Measurements from ENCODE around the gene PLXNA2. TPM values are rescaled to one million over a fixed set of nuclear protein-coding genes. Genes with fewer than 3 reads are reported as not detected.
A peak's percentile ranks its signal among the peaks of the same experiment; 100 is the strongest.

Gene PLXNA2
- total and polyA plus RNA-seq, 2 of the 13 experiments (the other 11 are each of a cell fraction or from before 2014, with no cell fraction given) = 1.1 to 2.1 TPM

DNA sequence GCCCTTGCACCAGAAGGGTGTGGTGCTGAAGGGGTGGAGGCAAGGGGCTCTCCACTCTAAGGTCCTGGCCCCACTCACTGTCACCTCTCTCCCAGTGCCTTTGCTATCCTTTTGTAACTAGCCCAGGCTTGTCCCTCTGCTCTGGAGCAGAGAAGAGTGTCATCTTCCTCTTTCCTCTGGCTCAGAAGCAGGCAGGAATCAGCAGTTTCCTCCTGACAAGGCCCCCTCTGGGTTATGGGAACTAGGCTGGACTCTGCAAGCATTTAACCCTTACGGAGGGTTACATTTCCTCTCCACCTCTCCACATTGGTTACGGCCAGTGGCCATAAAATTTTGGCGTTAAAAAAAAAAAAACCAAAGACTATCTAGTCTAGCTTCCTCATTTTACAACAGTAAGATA is 30.4 kb downstream of the PLXNA2 start:
- Histone ChIP-seq H3K4me3 (replicated peaks in 1 of 3; ENCODE audit: insufficient read depth in 1 of 3, low read depth in 2 of 3, low read length in 3 of 3) (no peak overlapping the region), H3K9me3 (ENCODE audit: low read length) (no peaks in the 10 kb centered on the region), H4K20me1 (ENCODE audit: insufficient read depth, low read length) (no peaks in the 10 kb centered on the region), H3K79me2 (ENCODE audit: insufficient read depth, low read length) (no peaks in the 10 kb centered on the region), H3K4me1 (ENCODE audit: insufficient read depth, low read length) (no peaks in the 10 kb centered on the region), H2AFZ (ENCODE audit: low read length) (no peak overlapping the region), H3K36me3 (replicated peaks in 1 of 2; ENCODE audit: control insufficient read depth in 1 of 2, insufficient read depth in 2 of 2, low read length in 2 of 2) (peaks cover 0 to 5% of the 10 kb centered on the region in 2 experiments; a peak in 2 of 5 replicates), H3K9ac (ENCODE audit: insufficient read depth, low read depth, low read length) (no peak overlapping the region), H3K27ac (ENCODE audit: extremely low read length, insufficient read depth, low read length) (no peak overlapping the region), H3K4me2 (ENCODE audit: low read depth, low read length) (no peak overlapping the region), H3K27me3 (ENCODE audit: control insufficient read depth in 1 of 2, insufficient read depth in 2 of 2, low read length in 2 of 2) (no peaks in the 10 kb centered on the region)
- intact Hi-C loops (cut with micrococcal nuclease; ENCODE audit: unreplicated experiment) (no loop called here), in situ Hi-C loops (cut with HindIII; ENCODE audit: extremely low pct_ligation_motif_present, low pct_unique_long_range_greater_than_20kb) (no loop called here)
- DNase-seq (ENCODE audit: low spot score) (no peak), FAIRE-seq (no peak), ATAC-seq (no peak)
- POLR2A ChIA-PET = no interaction called here
- no TSS peak for BruUV-seq (replicated peaks)
- no peak for TF ChIP-seq MTA3 (CRISPR knock-in tag; IDR thresholded peaks at IDR 0.05)
- TF ChIP-seq TRIM24 (CRISPR knock-in tag; IDR thresholded peaks at IDR 0.05) = no peak
- TF ChIP-seq, protein P1, sequence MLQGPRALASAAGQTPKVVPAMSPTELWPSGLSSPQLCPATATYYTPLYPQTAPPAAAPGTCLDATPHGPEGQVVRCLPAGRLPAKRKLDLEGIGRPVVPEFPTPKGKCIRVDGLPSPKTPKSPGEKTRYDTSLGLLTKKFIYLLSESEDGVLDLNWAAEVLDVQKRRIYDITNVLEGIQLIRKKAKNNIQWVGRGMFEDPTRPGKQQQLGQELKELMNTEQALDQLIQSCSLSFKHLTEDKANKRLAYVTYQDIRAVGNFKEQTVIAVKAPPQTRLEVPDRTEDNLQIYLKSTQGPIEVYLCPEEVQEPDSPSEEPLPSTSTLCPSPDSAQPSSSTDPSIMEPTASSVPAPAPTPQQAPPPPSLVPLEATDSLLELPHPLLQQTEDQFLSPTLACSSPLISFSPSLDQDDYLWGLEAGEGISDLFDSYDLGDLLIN (CRISPR knock-in tag; IDR thresholded peaks at IDR 0.05; ENCODE audit: borderline replicate concordance) = no peak
- no peak for TF ChIP-seq HNF4G (IDR thresholded peaks at IDR 0.05; ENCODE audit: borderline replicate concordance, low read depth, low read length)
- no peak for TF ChIP-seq HNF4G (CRISPR knock-in tag; IDR thresholded peaks at IDR 0.05; ENCODE audit: borderline replicate concordance, low read depth)
- TF ChIP-seq ZSCAN9 (CRISPR knock-in tag; IDR thresholded peaks at IDR 0.05; ENCODE audit: borderline replicate concordance) = no peak
- no peak for TF ChIP-seq PRPF4 (IDR thresholded peaks at IDR 0.05; ENCODE audit: low read depth, low read length, poor library complexity, severe bottlenecking)
- no peak for TF ChIP-seq ARNT2 (CRISPR knock-in tag; IDR thresholded peaks at IDR 0.05; ENCODE audit: low read depth)
- WGBS (ENCODE audit: low lambda C conversion rate) = 97% methylated on average over 3 of the region's 3 CpGs
- CTCF ChIA-PET (ENCODE audit: low intra/inter-chr PET ratio, low total read pairs) = no interaction called here

DNA sequence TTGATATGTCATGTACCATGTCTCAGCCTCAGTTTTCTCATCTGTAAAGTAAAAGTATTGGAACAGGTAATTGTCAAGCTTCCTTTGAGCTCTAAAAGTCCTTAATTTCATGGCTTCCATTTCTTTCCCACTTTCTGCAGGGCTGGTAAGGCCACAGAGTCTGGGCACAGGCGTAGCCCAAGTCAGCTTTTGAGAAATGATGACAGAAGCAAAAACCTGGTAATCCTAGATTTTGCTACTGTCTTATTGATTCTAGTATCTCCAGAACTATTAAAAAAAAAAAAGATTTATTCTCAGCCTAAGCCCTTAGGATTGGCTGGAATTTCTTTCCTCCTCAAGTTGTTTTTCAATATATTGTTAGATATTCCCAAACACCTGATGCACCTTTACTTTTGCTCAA is 31.3 kb downstream of the PLXNA2 start:
- no peak overlapping the region for H2AFZ ChIP-seq (ENCODE audit: low read length)

More for the DNA sequence above, 31.3 kb downstream of the PLXNA2 start:
- FAIRE-seq = no peak
- POLR2A ChIA-PET = no interaction called here
- 88% methylated on average over 1 of the region's 1 CpG for WGBS (ENCODE audit: low lambda C conversion rate)
- Histone ChIP-seq H3K36me3 (replicated peaks in 1 of 2; ENCODE audit: control insufficient read depth in 1 of 2, insufficient read depth in 2 of 2, low read length in 2 of 2) (peaks cover 0 to 5% of the 10 kb centered on the region in 2 experiments; a peak in 2 of 5 replicates), H3K9me3 (ENCODE audit: low read length) (no peaks in the 10 kb centered on the region), H4K20me1 (ENCODE audit: insufficient read depth, low read length) (no peaks in the 10 kb centered on the region), H3K4me2 (ENCODE audit: low read depth, low read length) (no peak overlapping the region), H3K9ac (ENCODE audit: insufficient read depth, low read depth, low read length) (no peak overlapping the region), H3K27me3 (ENCODE audit: control insufficient read depth in 1 of 2, insufficient read depth in 2 of 2, low read length in 2 of 2) (no peaks in the 10 kb centered on the region), H3K79me2 (ENCODE audit: insufficient read depth, low read length) (no peaks in the 10 kb centered on the region), H3K27ac (ENCODE audit: extremely low read length, insufficient read depth, low read length) (no peak overlapping the region), H3K4me1 (ENCODE audit: insufficient read depth, low read length) (peaks cover 5% of the 10 kb centered on the region), H3K4me3 (replicated peaks in 1 of 3; ENCODE audit: insufficient read depth in 1 of 3, low read depth in 2 of 3, low read length in 3 of 3) (no peak overlapping the region)
- no peak for ATAC-seq
- TF ChIP-seq KDM1A (CRISPR knock-in tag; IDR thresholded peaks at IDR 0.05) (no peak), MAFF (IDR thresholded peaks at IDR 0.05; ENCODE audit: low read depth, low read length) (peak; percentile 66), MAFK (conservative IDR thresholded peaks at IDR 0.05 in 1 of 2, IDR thresholded peaks at IDR 0.05 in 1 of 2; ENCODE audit: low read length in 2 of 2) (peak; percentile 60 to 80; a peak in 3 of 4 replicates)
- no peak for DNase-seq (ENCODE audit: low spot score)
- in situ Hi-C loops (cut with HindIII; ENCODE audit: extremely low pct_ligation_motif_present, low pct_unique_long_range_greater_than_20kb) (no loop called here), intact Hi-C loops (cut with micrococcal nuclease; ENCODE audit: unreplicated experiment) (no loop called here)
- CTCF ChIA-PET (ENCODE audit: low intra/inter-chr PET ratio, low total read pairs) = no interaction called here
- BruUV-seq (replicated peaks) = no TSS peak

All from HepG2 (cell line).